ENCODE results near the gene COL4A2. TPM values are rescaled to one million over a fixed set of nuclear protein-coding genes. Genes with fewer than 3 reads are reported as not detected.

The COL4A2 gene
- total RNA-seq, 1 donor from 2014 or later: 1,414 TPM

GRCh38 chr13:110293037-110293436 lies 14.0 kb upstream of the COL4A2 start:
- Histone ChIP-seq H3K4me1 (ENCODE audit: insufficient read depth, low read length) (no peaks in the 10 kb centered on the region), H3K27ac (ENCODE audit: low read depth, low read length) (no peak overlapping the region), H3K9me3 (ENCODE audit: insufficient read depth, low read depth, low read length) (no peaks in the 10 kb centered on the region), H2AFZ (ENCODE audit: low read depth, low read length) (no peak overlapping the region), H3K4me2 (ENCODE audit: low read length) (no peak overlapping the region), H3K79me2 (ENCODE audit: insufficient read depth, low read length) (peaks cover 97% of the 10 kb centered on the region), H3K9ac (ENCODE audit: low read length) (no peak overlapping the region), H3K27me3 (ENCODE audit: insufficient read depth, low read length) (no peaks in the 10 kb centered on the region), H4K20me1 (ENCODE audit: insufficient read depth, low read length) (peaks cover 98% of the 10 kb centered on the region), H3K4me3 (ENCODE audit: insufficient read depth, low read depth, low read length) (no peak overlapping the region), H3K36me3 (ENCODE audit: insufficient read depth, low read length) (peaks cover 9% of the 10 kb centered on the region)
- H3K4me1 Mint-ChIP-seq (ENCODE audit: low read depth, unreplicated experiment): peaks cover 18% of the 10 kb centered on the region
- H3K4me3 Mint-ChIP-seq (ENCODE audit: unreplicated experiment): no peak overlapping the region
- H3K9me3 Mint-ChIP-seq (ENCODE audit: unreplicated experiment): no peaks in the 10 kb centered on the region
- FAIRE-seq (no peak), DNase-seq (ENCODE audit: low read depth) (no peak)
- TF ChIP-seq CTCF (IDR thresholded peaks at IDR 0.05; ENCODE audit: insufficient read depth, low read depth, low read length) (no peak), EZH2 (IDR thresholded peaks at IDR 0.05; ENCODE audit: insufficient read depth, low read length) (no peak)
- peak overlapping the region; percentile 13 for H3K27ac Mint-ChIP-seq (ENCODE audit: unreplicated experiment)
- peaks cover 36% of the 10 kb centered on the region for H3K36me3 Mint-ChIP-seq (ENCODE audit: low read depth, unreplicated experiment)
- no peaks in the 10 kb centered on the region for H3K27me3 Mint-ChIP-seq (ENCODE audit: low read depth, unreplicated experiment)

- H3K9me3 Mint-ChIP-seq (ENCODE audit: unreplicated experiment): no peaks in the 10 kb centered on the region
- Histone ChIP-seq H3K9me3 (ENCODE audit: insufficient read depth, low read depth, low read length) (no peaks in the 10 kb centered on the region), H3K79me2 (ENCODE audit: insufficient read depth, low read length) (peaks cover 99% of the 10 kb centered on the region), H3K9ac (ENCODE audit: low read length) (no peak overlapping the region), H3K4me1 (ENCODE audit: insufficient read depth, low read length) (peaks cover 3% of the 10 kb centered on the region), H3K27ac (ENCODE audit: low read depth, low read length) (no peak overlapping the region), H3K27me3 (ENCODE audit: insufficient read depth, low read length) (no peaks in the 10 kb centered on the region), H3K36me3 (ENCODE audit: insufficient read depth, low read length) (peaks cover 9% of the 10 kb centered on the region), H3K4me3 (ENCODE audit: insufficient read depth, low read depth, low read length) (no peak overlapping the region), H2AFZ (ENCODE audit: low read depth, low read length) (no peak overlapping the region), H4K20me1 (ENCODE audit: insufficient read depth, low read length) (peaks cover 99% of the 10 kb centered on the region), H3K4me2 (ENCODE audit: low read length) (no peak overlapping the region)
- no peak for TF ChIP-seq CTCF (IDR thresholded peaks at IDR 0.05; ENCODE audit: insufficient read depth, low read depth, low read length)
- no peak for TF ChIP-seq EZH2 (IDR thresholded peaks at IDR 0.05; ENCODE audit: insufficient read depth, low read length)
- DNase-seq (ENCODE audit: low read depth): no peak
- no peak for FAIRE-seq
- H3K4me1 Mint-ChIP-seq (ENCODE audit: low read depth, unreplicated experiment): peaks cover 19% of the 10 kb centered on the region
- no peak overlapping the region for H3K4me3 Mint-ChIP-seq (ENCODE audit: unreplicated experiment)
- peaks cover 36% of the 10 kb centered on the region for H3K36me3 Mint-ChIP-seq (ENCODE audit: low read depth, unreplicated experiment)
- H3K27ac Mint-ChIP-seq (ENCODE audit: unreplicated experiment): no peak overlapping the region
- no peaks in the 10 kb centered on the region for H3K27me3 Mint-ChIP-seq (ENCODE audit: low read depth, unreplicated experiment)
Measured at GRCh38 chr13:110293649-110294048, 13.4 kb upstream of the COL4A2 start.

- H3K4me1 ChIP-seq (ENCODE audit: insufficient read depth, low read length): peaks cover 4% of the 10 kb centered on the region
- peaks cover 100% of the 10 kb centered on the region for H3K79me2 ChIP-seq (ENCODE audit: insufficient read depth, low read length)
- no peaks in the 10 kb centered on the region for H3K9me3 Mint-ChIP-seq (ENCODE audit: unreplicated experiment)
- peaks cover 12% of the 10 kb centered on the region for H3K36me3 ChIP-seq (ENCODE audit: insufficient read depth, low read length)
- H3K4me3 Mint-ChIP-seq (ENCODE audit: unreplicated experiment): no peak overlapping the region
- H3K27me3 Mint-ChIP-seq (ENCODE audit: low read depth, unreplicated experiment): no peaks in the 10 kb centered on the region
- H4K20me1 ChIP-seq (ENCODE audit: insufficient read depth, low read length): peaks cover 99% of the 10 kb centered on the region
- no peaks in the 10 kb centered on the region for H3K9me3 ChIP-seq (ENCODE audit: insufficient read depth, low read depth, low read length)
- TF ChIP-seq EZH2 (IDR thresholded peaks at IDR 0.05; ENCODE audit: insufficient read depth, low read length) (no peak), CTCF (IDR thresholded peaks at IDR 0.05; ENCODE audit: insufficient read depth, low read depth, low read length) (no peak)
- H3K9ac ChIP-seq (ENCODE audit: low read length): no peak overlapping the region
- H3K4me1 Mint-ChIP-seq (ENCODE audit: low read depth, unreplicated experiment): peaks cover 22% of the 10 kb centered on the region
- no peak overlapping the region for H3K4me3 ChIP-seq (ENCODE audit: insufficient read depth, low read depth, low read length)
- FAIRE-seq (no peak), DNase-seq (ENCODE audit: low read depth) (no peak)
- H3K27ac ChIP-seq (ENCODE audit: low read depth, low read length): no peak overlapping the region
- peaks cover 33% of the 10 kb centered on the region for H3K36me3 Mint-ChIP-seq (ENCODE audit: low read depth, unreplicated experiment)
- H3K27me3 ChIP-seq (ENCODE audit: insufficient read depth, low read length): no peaks in the 10 kb centered on the region
- peak overlapping the region; percentile 43 for H3K27ac Mint-ChIP-seq (ENCODE audit: unreplicated experiment)
- H3K4me2 ChIP-seq (ENCODE audit: low read length): no peak overlapping the region
- no peak overlapping the region for H2AFZ ChIP-seq (ENCODE audit: low read depth, low read length)
Measured at GRCh38 chr13:110294146-110294545, 12.9 kb upstream of the COL4A2 start.

Data from astrocyte (in vitro differentiated cells and primary cell).